GM18868 (cell line): Measurements from ENCODE around the gene SAMD11.

Experiments used
- ATAC-seq: cut with Tn5 transposase; IDR thresholded peaks from one replicate; pipeline ENCODE4 v1.9.1; 2021; ENCODE audit warnings: mild to moderate bottlenecking, moderate library complexity; ENCODE audit not compliant: unreplicated experiment

The SAMD11 gene

GRCh38 chr1:930633-931138, 7.0 kb downstream of the SAMD11 start:
- no peak for ATAC-seq

GRCh38 chr1:931380-932172, 7.9 kb downstream of the SAMD11 start:
- ATAC-seq = no peak

GRCh38 chr1:932173-932510, 8.4 kb downstream of the SAMD11 start:
- ATAC-seq = no peak

- no peak for ATAC-seq
These were observed 9.3 kb downstream of the SAMD11 start for GRCh38 chr1:932776-933602.

- ATAC-seq = no peak
These were observed 9.8 kb downstream of the SAMD11 start for GRCh38 chr1:933603-933940.

GRCh38 chr1:934991-935750, 11.4 kb downstream of the SAMD11 start:
- ATAC-seq = no peak

GRCh38 chr1:935751-936231, 12.1 kb downstream of the SAMD11 start:
- ATAC-seq = no peak

- ATAC-seq = no peak
These were observed 12.9 kb downstream of the SAMD11 start for GRCh38 chr1:936348-937264.

GRCh38 chr1:937521-937920, 13.8 kb downstream of the SAMD11 start:
- no peak for ATAC-seq

GRCh38 chr1:938088-938683, 14.5 kb downstream of the SAMD11 start:
- ATAC-seq = no peak

- no peak for ATAC-seq
These were observed 15.2 kb downstream of the SAMD11 start for GRCh38 chr1:938711-939489.

- no peak for ATAC-seq
These were observed 15.9 kb downstream of the SAMD11 start for GRCh38 chr1:939511-940106.

- ATAC-seq = no peak
These were observed 16.6 kb downstream of the SAMD11 start for GRCh38 chr1:940107-941014.

- no peak for ATAC-seq
These were observed 17.4 kb downstream of the SAMD11 start for GRCh38 chr1:941015-941587.

- no peak for ATAC-seq
These were observed 18.1 kb downstream of the SAMD11 start for GRCh38 chr1:941588-942383.

GRCh38 chr1:942411-942821, 18.7 kb downstream of the SAMD11 start:
- ATAC-seq = no peak
